ENCODE measurements around the gene SPCS1.

DNA sequence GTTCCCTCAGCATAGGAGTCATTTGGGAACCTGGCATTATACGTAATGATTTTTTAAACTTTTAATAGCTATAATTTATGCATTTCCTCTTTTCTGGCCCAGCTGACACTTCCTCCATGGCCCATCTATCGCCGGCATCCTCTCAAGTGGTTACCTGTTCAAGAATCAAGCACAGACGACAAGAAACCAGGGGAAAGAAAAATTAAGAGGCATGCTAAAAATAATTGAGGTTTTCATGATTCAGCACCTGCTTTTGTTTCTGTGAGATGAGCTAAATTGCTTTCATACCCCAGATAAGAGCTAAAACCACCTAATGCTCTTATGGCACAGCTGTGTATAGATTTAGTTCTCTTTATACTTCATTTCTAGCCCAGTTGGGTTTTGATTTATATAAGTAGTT lies 1.7 kb downstream of the SPCS1 start:
- TF ChIP-seq, protein P1, sequence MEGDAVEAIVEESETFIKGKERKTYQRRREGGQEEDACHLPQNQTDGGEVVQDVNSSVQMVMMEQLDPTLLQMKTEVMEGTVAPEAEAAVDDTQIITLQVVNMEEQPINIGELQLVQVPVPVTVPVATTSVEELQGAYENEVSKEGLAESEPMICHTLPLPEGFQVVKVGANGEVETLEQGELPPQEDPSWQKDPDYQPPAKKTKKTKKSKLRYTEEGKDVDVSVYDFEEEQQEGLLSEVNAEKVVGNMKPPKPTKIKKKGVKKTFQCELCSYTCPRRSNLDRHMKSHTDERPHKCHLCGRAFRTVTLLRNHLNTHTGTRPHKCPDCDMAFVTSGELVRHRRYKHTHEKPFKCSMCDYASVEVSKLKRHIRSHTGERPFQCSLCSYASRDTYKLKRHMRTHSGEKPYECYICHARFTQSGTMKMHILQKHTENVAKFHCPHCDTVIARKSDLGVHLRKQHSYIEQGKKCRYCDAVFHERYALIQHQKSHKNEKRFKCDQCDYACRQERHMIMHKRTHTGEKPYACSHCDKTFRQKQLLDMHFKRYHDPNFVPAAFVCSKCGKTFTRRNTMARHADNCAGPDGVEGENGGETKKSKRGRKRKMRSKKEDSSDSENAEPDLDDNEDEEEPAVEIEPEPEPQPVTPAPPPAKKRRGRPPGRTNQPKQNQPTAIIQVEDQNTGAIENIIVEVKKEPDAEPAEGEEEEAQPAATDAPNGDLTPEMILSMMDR (IDR thresholded peaks at IDR 0.05): no peak
- TF ChIP-seq POLR2A (IDR thresholded peaks at IDR 0.05): no peak
